H1 (cell line): Measurements from ENCODE around the gene GALR2. TPM values are rescaled to one million over a fixed set of nuclear protein-coding genes. Genes with fewer than 3 reads are reported as not detected.

Experiments used
- MAX ChIP-seq: IDR thresholded peaks from 2 replicates; pipeline ENCODE4 v1.6.1; 2012; ENCODE audit warnings: inconsistent platforms
- polyA plus RNA-seq, 7 experiments: library from polyadenylated mRNA; depleted of rRNA in 3 of 7; stranded (reverse) in 5 of 7; unstranded in 2 of 7; fragments of >200 nt in 5 of 7; fragments of 200-250 nt in 2 of 7; gene quantifications; 1 replicate in 5 of 7; 2 replicates in 1 of 7; 4 replicates in 1 of 7; pipeline versions ENCODE4 v1.2.1 to v1.2.3, GENCODE V29; 2011 to 2013; ENCODE audit warnings: missing spikeins in 2 of 7, mixed read lengths in 2 of 7
- total RNA-seq: library from RNA; stranded (reverse); fragmentation: NEBNext Ultra II Directional; extraction: Animal tissue kit (Norgen Biotek cat#: 25700); gene quantifications from 2 replicates; pipeline ENCODE4 v1.2.1, GENCODE V29; 2021

The GALR2 gene
- total and polyA plus RNA-seq, 2 of the 8 experiments (the other 6 are each of a cell fraction or from before 2014, with no cell fraction given) = 0.86 to 2.2 TPM

GRCh38 chr17:76034428-76035350 lies 39.9 kb upstream of the GALR2 start (continued):
- no peak for TF ChIP-seq MAX
